H9 (cell line): ENCODE results near the gene ARL6IP6. TPM values are rescaled to one million over a fixed set of nuclear protein-coding genes. Genes with fewer than 3 reads are reported as not detected.

ENCODE experiments used
- DNase-seq: peaks from one replicate; pipeline ENCODE4 v3.0.0-alpha.2; 2017
- H2AFZ ChIP-seq: one replicate; pipeline ENCODE4 v1.6.1; 2013; ENCODE audit warnings: mild to moderate bottlenecking, low read length, control low read depth, moderate library complexity
- H2AK5ac ChIP-seq: 2 replicates; pipeline ENCODE4 v1.6.1; 2013; ENCODE audit warnings: low read length, control low read depth, mixed read lengths; ENCODE audit not compliant: insufficient read length
- H2BK120ac ChIP-seq: one replicate; pipeline ENCODE4 v1.6.1; 2013; ENCODE audit warnings: low read depth, mild to moderate bottlenecking, low read length, control low read depth, inconsistent platforms; ENCODE audit not compliant: poor library complexity, severe bottlenecking
- H2BK12ac ChIP-seq: 2 replicates; pipeline ENCODE4 v1.6.1; 2013; ENCODE audit warnings: low read length, control low read depth, mixed read lengths, low read depth; ENCODE audit not compliant: insufficient read length
- H2BK15ac ChIP-seq: 2 replicates; pipeline ENCODE4 v1.6.1; 2013; ENCODE audit warnings: low read depth, low read length, control low read depth
- H2BK20ac ChIP-seq: one replicate; pipeline ENCODE4 v1.6.1; 2013; ENCODE audit warnings: low read depth, mild to moderate bottlenecking, low read length, control low read depth, inconsistent platforms; ENCODE audit not compliant: poor library complexity, severe bottlenecking
- H2BK5ac ChIP-seq: 2 replicates; pipeline ENCODE4 v1.6.1; 2013; ENCODE audit warnings: low read length, control low read depth, mixed read lengths; ENCODE audit not compliant: insufficient read length
- H3K14ac ChIP-seq: 2 replicates; pipeline ENCODE4 v1.6.1; 2013; ENCODE audit warnings: low read length, control low read depth; ENCODE audit not compliant: insufficient read depth
- H3K18ac ChIP-seq: 2 replicates; pipeline ENCODE4 v1.6.1; 2013; ENCODE audit warnings: low read depth, mild to moderate bottlenecking, mixed read lengths, low read length, control low read depth; ENCODE audit not compliant: insufficient read length
- H3K23ac ChIP-seq: 2 replicates; pipeline ENCODE4 v1.6.1; 2013; ENCODE audit warnings: low read length, control low read depth, mixed read lengths, low read depth; ENCODE audit not compliant: insufficient read length
- H3K23me2 ChIP-seq: 2 replicates; pipeline ENCODE4 v1.6.1; 2013; ENCODE audit warnings: low read depth, mild to moderate bottlenecking, mixed read lengths, low read length, control low read depth; ENCODE audit not compliant: insufficient read length, poor library complexity, severe bottlenecking
- H3K27ac ChIP-seq: 2 replicates; pipeline ENCODE4 v1.5.1; 2013; ENCODE audit warnings: low read length, control low read depth, mixed read lengths, low read depth; ENCODE audit not compliant: insufficient read length
- H3K27me3 ChIP-seq: 2 replicates; pipeline ENCODE4 v1.6.1; 2013; ENCODE audit warnings: low read length, control low read depth, inconsistent platforms; ENCODE audit not compliant: insufficient read depth
- H3K4ac ChIP-seq: 2 replicates; pipeline ENCODE4 v1.6.1; 2013; ENCODE audit warnings: low read depth, mild to moderate bottlenecking, control low read depth, inconsistent platforms, low read length, moderate library complexity
- H3K4me1 ChIP-seq: 2 replicates; pipeline ENCODE4 v1.6.1; 2013; ENCODE audit warnings: low read length, control low read depth, inconsistent platforms; ENCODE audit not compliant: insufficient read depth
- H3K4me2 ChIP-seq: 2 replicates; pipeline ENCODE4 v1.6.1; 2013; ENCODE audit warnings: low read length, control low read depth, mixed read lengths; ENCODE audit not compliant: insufficient read length, insufficient read depth
- H3K56ac ChIP-seq: 2 replicates; pipeline ENCODE4 v1.6.1; 2013; ENCODE audit warnings: low read depth, mild to moderate bottlenecking, mixed read lengths, low read length, control low read depth; ENCODE audit not compliant: insufficient read length
- H3K79me1 ChIP-seq: 2 replicates; pipeline ENCODE4 v1.6.1; 2013; ENCODE audit warnings: low read depth, mild to moderate bottlenecking, moderate library complexity, low read length, control low read depth, inconsistent platforms; ENCODE audit not compliant: insufficient read depth, poor library complexity, severe bottlenecking
- H3K79me2 ChIP-seq: 2 replicates; pipeline ENCODE4 v1.6.1; 2013; ENCODE audit warnings: low read length, control low read depth, inconsistent platforms; ENCODE audit not compliant: insufficient read depth
- H3K9ac ChIP-seq: 2 replicates; pipeline ENCODE4 v1.6.1; 2013; ENCODE audit warnings: low read length, control low read depth, mixed read lengths; ENCODE audit not compliant: insufficient read length; ENCODE audit errors: extremely low read depth
- H3K9me3 ChIP-seq: one replicate; pipeline ENCODE4 v1.6.1; 2013; ENCODE audit warnings: low read depth, low read length, inconsistent platforms; ENCODE audit not compliant: control insufficient read depth
- H3T11ph ChIP-seq: one replicate; pipeline ENCODE4 v1.6.1; 2013; ENCODE audit warnings: mild to moderate bottlenecking, low read length, control low read depth, inconsistent platforms
- H4K20me1 ChIP-seq: one replicate; pipeline ENCODE4 v1.6.1; 2013; ENCODE audit not compliant: control insufficient read depth, insufficient read length, insufficient read depth
- H4K5ac ChIP-seq: 2 replicates; pipeline ENCODE4 v1.6.1; 2013; ENCODE audit warnings: low read depth, mild to moderate bottlenecking, mixed read lengths, low read length, control low read depth; ENCODE audit not compliant: insufficient read length
- H4K8ac ChIP-seq: replicated peaks from 2 replicates; pipeline ENCODE4 v1.6.1; 2013; ENCODE audit warnings: low read length, control low read depth, mixed read lengths, low read depth; ENCODE audit not compliant: insufficient read length
- H4K91ac ChIP-seq: 2 replicates; pipeline ENCODE4 v1.6.1; 2013; ENCODE audit warnings: low read depth, mild to moderate bottlenecking, moderate library complexity, mixed read lengths, low read length, control low read depth; ENCODE audit not compliant: insufficient read length
- H3K27ac Mint-ChIP-seq, 3 experiments: 2 replicates in 2 of 3; 3 replicates in 1 of 3; pipeline ENCODE4 v1.8.0; 2020 to 2021; ENCODE audit warnings: mixed read lengths in 3 of 3, mild to moderate bottlenecking in 1 of 3, moderate library complexity in 1 of 3
- H3K27me3 Mint-ChIP-seq: 2 replicates; pipeline ENCODE4 v1.8.0; 2021; ENCODE audit warnings: low read depth, mild to moderate bottlenecking, moderate library complexity, mixed read lengths
- H3K36me3 Mint-ChIP-seq, 3 experiments: 2 replicates in 2 of 3; 3 replicates in 1 of 3; pipeline ENCODE4 v1.8.0; 2020 to 2021; ENCODE audit warnings: low read depth in 3 of 3, mixed read lengths in 3 of 3; ENCODE audit not compliant: insufficient read depth in 1 of 3
- H3K4me1 Mint-ChIP-seq, 2 experiments: 2 replicates each; pipeline ENCODE4 v1.8.0; 2020; ENCODE audit warnings: mixed read lengths in 2 of 2
- H3K4me3 Mint-ChIP-seq, 2 experiments: 2 replicates in 1 of 2; 3 replicates in 1 of 2; pipeline ENCODE4 v1.8.0; 2020 to 2021; ENCODE audit warnings: mild to moderate bottlenecking in 2 of 2, mixed read lengths in 2 of 2, moderate library complexity in 1 of 2
- H3K9me3 Mint-ChIP-seq, 2 experiments: 2 replicates in 1 of 2; 3 replicates in 1 of 2; pipeline ENCODE4 v1.8.0; 2020; ENCODE audit warnings: mild to moderate bottlenecking in 2 of 2, mixed read lengths in 2 of 2, moderate library complexity in 1 of 2
- WGBS: extraction: QIAGEN DNeasy Blood & Tissue Kit; methylation state at CpG from one replicate; pipeline ENCODE4 v1.1.7; 2013; ENCODE audit warnings: missing lambda C conversion rate, low lambda C conversion rate, mixed read lengths; ENCODE audit not compliant: insufficient read length; ENCODE audit errors: extremely low coverage; 5-methylcytosine and 5-hydroxymethylcytosine counted together
- total RNA-seq: library from RNA; stranded (reverse); gene quantifications from 2 replicates; pipeline ENCODE4 v1.2.1, GENCODE V29; 2021
- TF ChIP-seq, protein P1 (sequence below): fragments of 200-600 bp; sonication (generic); conservative IDR thresholded peaks from 3 replicates; pipeline ENCODE4 v1.8.0; 2021; ENCODE audit warnings: antibody characterized with exemption, mild to moderate bottlenecking

The ARL6IP6 gene
- total RNA-seq, 1 experiment from 2014 or later, result 27.3 TPM

DNA sequence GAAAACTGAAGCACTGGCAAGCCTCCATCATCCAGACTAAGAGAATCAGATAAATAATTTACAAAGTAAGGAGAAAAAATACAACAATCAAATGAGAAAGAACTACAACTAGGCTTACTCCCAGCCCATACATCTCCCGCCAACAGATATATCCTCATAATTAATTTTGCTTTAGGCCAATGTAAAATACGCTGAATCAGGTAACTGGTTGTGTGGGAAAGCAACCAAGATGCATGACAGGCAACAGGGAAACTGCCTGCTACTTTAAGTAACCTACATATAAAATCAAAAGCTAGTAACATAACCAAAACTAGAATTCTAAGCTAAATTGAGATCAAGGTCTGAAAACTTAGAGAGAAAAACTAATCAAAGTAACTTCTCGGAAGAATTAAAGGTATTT, 22.7 kb upstream of the ARL6IP6 start:
- no peak overlapping the region for H2BK20ac ChIP-seq
- H3K9me3 ChIP-seq, result no peaks in the 10 kb centered on the region
- H3K14ac ChIP-seq, result no peak overlapping the region
- no peaks in the 10 kb centered on the region for H3K4me1 Mint-ChIP-seq
- H3K4ac ChIP-seq, result no peak overlapping the region
- H4K8ac ChIP-seq, result no peak overlapping the region
- H3K56ac ChIP-seq, result no peak overlapping the region
- no peak overlapping the region for H4K5ac ChIP-seq
- H2BK15ac ChIP-seq, result no peak overlapping the region
- H2AK5ac ChIP-seq, result no peak overlapping the region
- no peaks in the 10 kb centered on the region for H3K9me3 Mint-ChIP-seq
- H3K4me2 ChIP-seq, result no peak overlapping the region
- H3K27ac Mint-ChIP-seq, result no peak overlapping the region
- no peaks in the 10 kb centered on the region for H3K79me1 ChIP-seq
- no peaks in the 10 kb centered on the region for H3K23me2 ChIP-seq
- no peaks in the 10 kb centered on the region for H3K27me3 ChIP-seq
- H3K4me3 Mint-ChIP-seq, result no peak overlapping the region
- H2BK5ac ChIP-seq, result no peak overlapping the region
- no peaks in the 10 kb centered on the region for H3K27me3 Mint-ChIP-seq
- peaks cover 3 to 27% (median 10%) of the 10 kb centered on the region in 3 experiments; a peak in 5 of 7 replicates for H3K36me3 Mint-ChIP-seq
- no peak overlapping the region for H2AFZ ChIP-seq
- TF ChIP-seq, protein P1, sequence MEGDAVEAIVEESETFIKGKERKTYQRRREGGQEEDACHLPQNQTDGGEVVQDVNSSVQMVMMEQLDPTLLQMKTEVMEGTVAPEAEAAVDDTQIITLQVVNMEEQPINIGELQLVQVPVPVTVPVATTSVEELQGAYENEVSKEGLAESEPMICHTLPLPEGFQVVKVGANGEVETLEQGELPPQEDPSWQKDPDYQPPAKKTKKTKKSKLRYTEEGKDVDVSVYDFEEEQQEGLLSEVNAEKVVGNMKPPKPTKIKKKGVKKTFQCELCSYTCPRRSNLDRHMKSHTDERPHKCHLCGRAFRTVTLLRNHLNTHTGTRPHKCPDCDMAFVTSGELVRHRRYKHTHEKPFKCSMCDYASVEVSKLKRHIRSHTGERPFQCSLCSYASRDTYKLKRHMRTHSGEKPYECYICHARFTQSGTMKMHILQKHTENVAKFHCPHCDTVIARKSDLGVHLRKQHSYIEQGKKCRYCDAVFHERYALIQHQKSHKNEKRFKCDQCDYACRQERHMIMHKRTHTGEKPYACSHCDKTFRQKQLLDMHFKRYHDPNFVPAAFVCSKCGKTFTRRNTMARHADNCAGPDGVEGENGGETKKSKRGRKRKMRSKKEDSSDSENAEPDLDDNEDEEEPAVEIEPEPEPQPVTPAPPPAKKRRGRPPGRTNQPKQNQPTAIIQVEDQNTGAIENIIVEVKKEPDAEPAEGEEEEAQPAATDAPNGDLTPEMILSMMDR, result no peak
- H3K18ac ChIP-seq, result no peak overlapping the region
- peaks cover 12% of the 10 kb centered on the region; the same call in 1 of the 2 replicates for H3K79me2 ChIP-seq
- no peak overlapping the region for H3K9ac ChIP-seq
- H3T11ph ChIP-seq, result no peak overlapping the region
- no peaks in the 10 kb centered on the region for H4K20me1 ChIP-seq
- no peak overlapping the region for H2BK12ac ChIP-seq
- WGBS, result no CpG with 5 or more reads among the region's 3 CpGs
- no peak overlapping the region for H2BK120ac ChIP-seq
- no peak overlapping the region for H3K23ac ChIP-seq
- H3K4me1 ChIP-seq, result no peaks in the 10 kb centered on the region
- no peak overlapping the region for H3K27ac ChIP-seq
- H4K91ac ChIP-seq, result no peak overlapping the region
- no peak for DNase-seq
